Panc1 (cell line): ENCODE data around the gene COL4A1.

Experiments
- POLR2AphosphoS5 ChIP-seq: IDR thresholded peaks from 2 replicates; pipeline ENCODE4 v1.6.1; 2012; ENCODE audit warnings: mild to moderate bottlenecking, low read depth, low read length, moderate library complexity
- SIN3A ChIP-seq: IDR thresholded peaks from 2 replicates; pipeline ENCODE4 v1.6.1; 2012; ENCODE audit warnings: low read depth, mild to moderate bottlenecking, low read length, moderate library complexity, borderline replicate concordance; ENCODE audit not compliant: insufficient read depth
- TCF7L2 ChIP-seq: IDR thresholded peaks from 2 replicates; pipeline ENCODE4 v1.6.1; 2011; ENCODE audit warnings: mild to moderate bottlenecking, low read depth, low read length, inconsistent platforms
- TF ChIP-seq, protein P1 (sequence below), 2 experiments: IDR thresholded peaks; 2 replicates each; pipeline ENCODE4 v1.6.1; 2011 to 2012; ENCODE audit warnings: low read depth in 2 of 2, control low read depth in 1 of 2, low read length in 1 of 2, mild to moderate bottlenecking in 1 of 2, moderate library complexity in 1 of 2; ENCODE audit not compliant: insufficient read depth in 1 of 2
- TF ChIP-seq, protein P2 (sequence below): fragments of 450-650 bp; IDR thresholded peaks from 2 replicates; pipeline ENCODE4 v1.5.1; 2017; ENCODE audit warnings: mild to moderate bottlenecking

DNA sequence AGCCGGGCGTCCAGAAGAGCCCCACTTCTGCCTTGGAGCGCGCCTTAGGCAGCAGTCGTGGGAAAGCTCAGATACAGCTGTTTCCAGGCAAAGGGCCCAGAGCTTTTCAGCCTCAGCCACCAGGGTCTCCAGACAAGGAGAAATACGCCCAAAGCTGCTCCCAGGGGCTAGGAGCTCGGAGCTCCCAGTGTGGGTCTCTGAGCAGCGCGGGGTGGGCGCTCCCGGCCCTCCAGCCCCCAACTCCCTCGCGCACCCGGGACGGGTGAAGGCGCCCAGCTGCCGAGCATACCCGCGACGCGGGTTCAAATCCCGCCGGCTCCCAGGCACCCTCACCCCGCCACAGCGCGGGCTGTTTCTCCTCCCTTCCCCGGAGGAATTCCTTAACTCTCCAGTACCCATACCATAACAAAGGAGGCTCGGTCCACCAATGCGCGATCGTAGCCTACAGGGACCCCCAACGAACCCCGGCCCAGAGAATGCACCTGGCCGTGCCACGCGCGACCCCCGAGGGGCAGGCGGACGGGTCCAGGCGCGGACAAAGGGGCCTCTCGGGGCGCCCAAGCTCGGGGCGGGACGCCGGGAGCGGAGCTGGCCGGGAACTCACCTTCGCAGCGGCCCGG, 507 bp downstream of the COL4A1 start:
- TF ChIP-seq, protein P1, sequence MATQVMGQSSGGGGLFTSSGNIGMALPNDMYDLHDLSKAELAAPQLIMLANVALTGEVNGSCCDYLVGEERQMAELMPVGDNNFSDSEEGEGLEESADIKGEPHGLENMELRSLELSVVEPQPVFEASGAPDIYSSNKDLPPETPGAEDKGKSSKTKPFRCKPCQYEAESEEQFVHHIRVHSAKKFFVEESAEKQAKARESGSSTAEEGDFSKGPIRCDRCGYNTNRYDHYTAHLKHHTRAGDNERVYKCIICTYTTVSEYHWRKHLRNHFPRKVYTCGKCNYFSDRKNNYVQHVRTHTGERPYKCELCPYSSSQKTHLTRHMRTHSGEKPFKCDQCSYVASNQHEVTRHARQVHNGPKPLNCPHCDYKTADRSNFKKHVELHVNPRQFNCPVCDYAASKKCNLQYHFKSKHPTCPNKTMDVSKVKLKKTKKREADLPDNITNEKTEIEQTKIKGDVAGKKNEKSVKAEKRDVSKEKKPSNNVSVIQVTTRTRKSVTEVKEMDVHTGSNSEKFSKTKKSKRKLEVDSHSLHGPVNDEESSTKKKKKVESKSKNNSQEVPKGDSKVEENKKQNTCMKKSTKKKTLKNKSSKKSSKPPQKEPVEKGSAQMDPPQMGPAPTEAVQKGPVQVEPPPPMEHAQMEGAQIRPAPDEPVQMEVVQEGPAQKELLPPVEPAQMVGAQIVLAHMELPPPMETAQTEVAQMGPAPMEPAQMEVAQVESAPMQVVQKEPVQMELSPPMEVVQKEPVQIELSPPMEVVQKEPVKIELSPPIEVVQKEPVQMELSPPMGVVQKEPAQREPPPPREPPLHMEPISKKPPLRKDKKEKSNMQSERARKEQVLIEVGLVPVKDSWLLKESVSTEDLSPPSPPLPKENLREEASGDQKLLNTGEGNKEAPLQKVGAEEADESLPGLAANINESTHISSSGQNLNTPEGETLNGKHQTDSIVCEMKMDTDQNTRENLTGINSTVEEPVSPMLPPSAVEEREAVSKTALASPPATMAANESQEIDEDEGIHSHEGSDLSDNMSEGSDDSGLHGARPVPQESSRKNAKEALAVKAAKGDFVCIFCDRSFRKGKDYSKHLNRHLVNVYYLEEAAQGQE (IDR thresholded peaks at IDR 0.05; ENCODE audit: insufficient read depth in 1 of 2, low read depth in 2 of 2, low read length in 1 of 2), result no peak
- TF ChIP-seq, protein P2, sequence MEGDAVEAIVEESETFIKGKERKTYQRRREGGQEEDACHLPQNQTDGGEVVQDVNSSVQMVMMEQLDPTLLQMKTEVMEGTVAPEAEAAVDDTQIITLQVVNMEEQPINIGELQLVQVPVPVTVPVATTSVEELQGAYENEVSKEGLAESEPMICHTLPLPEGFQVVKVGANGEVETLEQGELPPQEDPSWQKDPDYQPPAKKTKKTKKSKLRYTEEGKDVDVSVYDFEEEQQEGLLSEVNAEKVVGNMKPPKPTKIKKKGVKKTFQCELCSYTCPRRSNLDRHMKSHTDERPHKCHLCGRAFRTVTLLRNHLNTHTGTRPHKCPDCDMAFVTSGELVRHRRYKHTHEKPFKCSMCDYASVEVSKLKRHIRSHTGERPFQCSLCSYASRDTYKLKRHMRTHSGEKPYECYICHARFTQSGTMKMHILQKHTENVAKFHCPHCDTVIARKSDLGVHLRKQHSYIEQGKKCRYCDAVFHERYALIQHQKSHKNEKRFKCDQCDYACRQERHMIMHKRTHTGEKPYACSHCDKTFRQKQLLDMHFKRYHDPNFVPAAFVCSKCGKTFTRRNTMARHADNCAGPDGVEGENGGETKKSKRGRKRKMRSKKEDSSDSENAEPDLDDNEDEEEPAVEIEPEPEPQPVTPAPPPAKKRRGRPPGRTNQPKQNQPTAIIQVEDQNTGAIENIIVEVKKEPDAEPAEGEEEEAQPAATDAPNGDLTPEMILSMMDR, result no peak
- no peak for TF ChIP-seq SIN3A
- no peak for TF ChIP-seq POLR2AphosphoS5
- TF ChIP-seq TCF7L2, result no peak
